ENCODE measurements around the gene TMC5.
"Not testable (repeated sequence)": the region's sequence is repeated elsewhere in the genome, so short reads cannot be mapped to it uniquely, and the experiment has no call there.

Gene TMC5

DNA sequence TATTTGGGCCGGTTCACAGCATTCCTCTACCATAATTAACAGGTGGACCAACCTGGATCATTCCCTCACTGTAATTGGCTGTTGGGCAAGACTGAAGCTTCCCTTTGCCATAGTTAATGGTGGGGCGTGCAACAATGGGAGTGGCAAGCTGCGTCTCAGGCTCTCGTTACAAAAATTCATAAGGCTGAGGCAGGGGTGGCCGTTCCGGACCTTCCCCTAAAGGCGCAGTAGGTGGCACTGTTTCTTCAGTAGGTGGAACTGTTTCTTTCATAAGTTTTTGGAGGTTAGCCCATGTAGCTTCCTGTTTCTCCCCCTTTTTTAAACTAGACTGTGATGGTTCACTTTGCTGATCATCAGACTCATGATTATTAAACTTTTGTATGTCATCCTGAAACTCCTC, 17.0 kb upstream of the TMC5 start:
- H3K9me3 ChIP-seq, result peaks cover 29% of the 10 kb centered on the region
- H3K27ac ChIP-seq, result no peak overlapping the region
- H4K20me1 ChIP-seq, result no peaks in the 10 kb centered on the region
- no peak overlapping the region for H3K4me2 ChIP-seq
- H3K36me3 ChIP-seq, result no peaks in the 10 kb centered on the region
- H3K27me3 ChIP-seq, result no peaks in the 10 kb centered on the region
- H3K4me1 ChIP-seq, result no peaks in the 10 kb centered on the region
- H3K4me3 ChIP-seq, result no peak overlapping the region
- no peak for TF ChIP-seq Cebpa-rat (IDR thresholded peaks at IDR 0.05)
- H3K9ac ChIP-seq, result no peak overlapping the region

DNA sequence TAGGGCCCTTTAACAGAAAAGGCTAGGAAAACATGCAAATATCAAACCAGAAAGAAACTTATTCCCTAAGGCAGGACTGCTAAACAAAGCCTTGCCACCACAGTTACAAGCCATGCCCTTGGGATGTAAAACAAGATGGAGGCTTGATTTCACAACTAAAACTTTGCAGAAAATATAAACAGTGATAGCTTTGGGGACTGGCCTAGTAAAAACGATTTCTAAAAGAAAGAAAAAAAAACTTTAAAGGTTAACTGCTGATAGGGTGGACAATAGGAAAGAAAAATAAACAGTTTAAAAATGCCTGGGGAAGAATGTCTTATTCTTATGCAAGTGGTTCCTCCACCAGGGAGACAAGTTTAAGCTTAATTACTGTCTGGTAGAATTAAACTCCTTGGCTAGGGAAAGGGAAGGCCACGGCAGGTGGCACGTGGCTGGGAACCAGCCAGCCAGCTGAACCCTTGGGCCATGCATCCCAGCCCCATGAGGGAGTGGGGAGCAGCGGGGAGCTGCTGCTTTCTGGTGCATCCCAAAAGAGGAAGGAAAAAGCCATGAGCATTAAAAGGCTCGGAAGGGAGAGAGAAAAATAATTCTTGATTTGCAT, 10.7 kb upstream of the TMC5 start:
- H3K4me2 ChIP-seq, result no peak overlapping the region

DNA sequence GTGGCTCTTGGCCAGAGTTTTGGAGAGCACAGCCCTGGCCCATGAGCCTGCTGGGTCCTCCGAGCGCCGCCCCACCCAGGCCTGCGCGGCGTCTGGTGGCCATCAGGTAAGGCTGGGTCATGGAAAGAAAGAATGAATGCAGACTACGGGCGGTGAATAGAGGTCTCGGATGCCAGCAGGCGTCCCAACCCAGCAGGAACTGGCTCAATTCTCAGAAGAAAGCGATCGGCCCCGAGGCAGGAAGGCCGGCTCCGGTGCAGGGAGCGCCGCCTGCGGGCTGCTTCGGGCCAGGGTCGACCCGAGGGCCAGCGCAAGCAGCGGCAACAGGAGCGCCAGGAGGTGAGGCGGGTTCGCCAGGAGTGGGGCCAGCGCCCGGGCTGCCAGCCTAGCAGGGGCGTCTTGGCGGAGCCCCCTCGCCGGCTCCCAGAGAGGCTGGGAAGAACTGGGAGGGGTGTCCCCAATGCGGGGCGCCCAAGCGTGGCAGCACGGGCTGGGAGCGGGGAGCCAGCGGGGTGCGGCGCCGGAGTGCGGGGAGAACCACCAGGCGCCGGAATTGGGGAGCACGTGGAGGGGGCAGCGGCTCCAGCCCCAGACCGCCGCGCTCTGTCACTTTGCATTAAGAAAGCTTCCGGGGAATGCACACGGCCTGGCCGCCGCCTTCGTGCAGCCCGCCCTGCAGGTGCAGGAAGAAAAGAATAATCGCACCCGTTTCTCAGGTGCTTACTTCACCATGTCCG, 7.1 kb upstream of the TMC5 start:
- no peak for TF ChIP-seq Cebpa-rat (IDR thresholded peaks at IDR 0.05)
- Histone ChIP-seq H3K36me3 (no peaks in the 10 kb centered on the region), H3K4me2 (peak overlapping the region; percentile 33), H3K4me1 (peaks cover 6% of the 10 kb centered on the region), H3K27me3 (peaks cover 35% of the 10 kb centered on the region), H3K9me3 (peaks cover 29% of the 10 kb centered on the region), H4K20me1 (no peaks in the 10 kb centered on the region; the same call in 1 of the 2 replicates), H3K27ac (no peak overlapping the region), H3K4me3 (peak overlapping the region; percentile 38), H3K9ac (no peak overlapping the region)

More for the DNA sequence above, 10.7 kb upstream of the TMC5 start:
- H4K20me1 ChIP-seq, result no peaks in the 10 kb centered on the region; the same call in 1 of the 2 replicates
- H3K4me3 ChIP-seq, result no peak overlapping the region
- H3K4me1 ChIP-seq, result peaks cover 6% of the 10 kb centered on the region
- peaks cover 40% of the 10 kb centered on the region for H3K9me3 ChIP-seq
- H3K27me3 ChIP-seq, result peaks cover 31% of the 10 kb centered on the region
- no peaks in the 10 kb centered on the region for H3K36me3 ChIP-seq
- TF ChIP-seq Cebpa-rat (IDR thresholded peaks at IDR 0.05), result no peak
- no peak overlapping the region for H3K27ac ChIP-seq
- H3K9ac ChIP-seq, result no peak overlapping the region

DNA sequence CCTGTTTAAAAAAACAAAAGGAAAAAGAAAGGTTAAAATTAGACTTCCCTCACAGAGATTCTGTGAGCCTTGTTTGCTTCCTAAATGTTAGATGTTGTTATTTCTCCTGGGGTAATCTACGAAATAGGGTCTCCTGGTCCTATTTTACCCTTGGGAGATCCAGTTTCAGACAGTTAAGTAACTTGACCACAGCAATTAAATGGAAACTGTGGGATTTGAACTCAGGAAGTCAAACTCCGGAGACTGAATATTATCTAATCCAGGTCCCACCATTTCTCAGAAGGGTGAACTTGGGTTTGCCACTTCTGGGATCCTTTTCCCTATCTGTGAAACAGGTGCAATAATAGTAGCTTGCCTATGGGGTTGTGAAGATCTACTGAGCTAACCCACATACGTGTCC, 6.4 kb upstream of the TMC5 start:
- H3K4me3 ChIP-seq, result no peak overlapping the region
- peaks cover 6% of the 10 kb centered on the region for H3K4me1 ChIP-seq
- peaks cover 29% of the 10 kb centered on the region for H3K9me3 ChIP-seq
- peak overlapping the region; percentile 33; the same call in 1 of the 2 replicates for H3K4me2 ChIP-seq
- H3K27me3 ChIP-seq, result peaks cover 35% of the 10 kb centered on the region
- no peak for TF ChIP-seq Cebpa-rat (IDR thresholded peaks at IDR 0.05)
- H4K20me1 ChIP-seq, result no peaks in the 10 kb centered on the region; the same call in 1 of the 2 replicates
- no peaks in the 10 kb centered on the region for H3K36me3 ChIP-seq
- no peak overlapping the region for H3K9ac ChIP-seq
- no peak overlapping the region for H3K27ac ChIP-seq

DNA sequence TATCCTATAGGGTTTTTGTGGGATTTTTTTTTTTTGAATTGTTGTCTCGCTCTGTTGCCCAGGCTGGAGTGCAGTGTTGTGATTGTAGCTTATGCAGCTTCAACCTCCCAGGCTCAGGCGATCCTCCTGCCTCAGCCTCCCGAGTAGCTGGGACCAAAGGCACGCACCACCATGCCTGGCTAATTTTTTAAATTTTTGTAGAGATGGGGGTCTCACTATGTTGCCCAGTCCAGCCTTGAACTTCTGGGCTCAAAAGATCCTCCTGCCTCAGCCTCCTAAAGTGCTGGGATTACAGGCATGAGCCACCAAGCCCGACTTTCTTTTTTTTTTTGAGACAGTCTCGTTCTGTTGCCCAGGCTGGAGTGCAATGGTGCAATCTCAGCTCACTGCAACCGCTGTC, 5.6 kb upstream of the TMC5 start:
- not testable (repeated sequence) for H3K4me2 ChIP-seq, H3K4me1 ChIP-seq, H3K4me3 ChIP-seq, H3K27ac ChIP-seq, H3K9ac ChIP-seq, H4K20me1 ChIP-seq, H3K36me3 ChIP-seq
- Histone ChIP-seq H3K9me3 (peaks cover 29% of the 10 kb centered on the region), H3K27me3 (peaks cover 35% of the 10 kb centered on the region)

DNA sequence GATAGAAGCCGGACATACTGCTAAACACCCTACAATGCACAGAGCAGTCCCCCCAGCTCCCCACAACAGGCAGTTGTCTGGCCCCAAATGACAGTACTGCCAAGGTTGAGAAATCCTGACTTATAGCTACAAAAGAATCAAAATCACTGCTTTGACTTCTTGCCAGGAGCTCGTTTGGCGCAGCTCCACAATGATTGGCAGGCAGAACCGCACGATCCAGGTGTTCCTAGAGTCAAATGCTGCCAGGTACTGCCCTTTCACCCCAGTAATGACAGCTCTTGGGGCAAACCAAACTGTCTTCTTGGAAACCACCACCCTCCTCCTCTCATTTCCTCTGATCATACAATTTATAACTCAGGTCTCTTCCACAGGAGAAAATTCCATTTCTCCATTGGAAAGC, 2.2 kb upstream of the TMC5 start:
- no peak overlapping the region for H3K4me3 ChIP-seq
- H3K36me3 ChIP-seq, result no peaks in the 10 kb centered on the region
- no peaks in the 10 kb centered on the region; the same call in 1 of the 2 replicates for H4K20me1 ChIP-seq
- H3K9ac ChIP-seq, result no peak overlapping the region
- peaks cover 19% of the 10 kb centered on the region for H3K27me3 ChIP-seq
- TF ChIP-seq Cebpa-rat (IDR thresholded peaks at IDR 0.05), result no peak
- peaks cover 5% of the 10 kb centered on the region for H3K9me3 ChIP-seq
- peaks cover 5% of the 10 kb centered on the region for H3K4me1 ChIP-seq
- no peak overlapping the region for H3K27ac ChIP-seq
- H3K4me2 ChIP-seq, result no peak overlapping the region

DNA sequence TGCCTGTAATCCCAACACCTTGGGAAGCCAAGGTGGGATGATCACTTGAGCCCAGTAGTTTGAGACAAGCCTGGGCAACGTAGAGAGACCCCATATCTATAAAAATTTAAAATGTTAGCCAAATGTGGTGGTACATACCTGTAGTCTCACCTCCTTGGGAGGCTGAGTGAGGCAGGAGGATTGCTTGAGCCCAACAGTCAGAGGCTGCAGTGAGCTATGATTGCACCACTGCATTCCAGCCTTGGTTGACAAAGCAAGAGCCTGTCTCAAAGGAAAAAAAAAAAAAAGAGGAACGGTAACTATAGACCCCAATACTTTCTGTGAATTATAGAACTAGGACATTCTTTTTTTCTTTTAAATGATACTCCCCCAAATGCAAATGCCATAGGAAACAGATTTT, 1.8 kb upstream of the TMC5 start:
- no peak overlapping the region for H3K27ac ChIP-seq
- no peak overlapping the region for H3K4me2 ChIP-seq

DNA sequence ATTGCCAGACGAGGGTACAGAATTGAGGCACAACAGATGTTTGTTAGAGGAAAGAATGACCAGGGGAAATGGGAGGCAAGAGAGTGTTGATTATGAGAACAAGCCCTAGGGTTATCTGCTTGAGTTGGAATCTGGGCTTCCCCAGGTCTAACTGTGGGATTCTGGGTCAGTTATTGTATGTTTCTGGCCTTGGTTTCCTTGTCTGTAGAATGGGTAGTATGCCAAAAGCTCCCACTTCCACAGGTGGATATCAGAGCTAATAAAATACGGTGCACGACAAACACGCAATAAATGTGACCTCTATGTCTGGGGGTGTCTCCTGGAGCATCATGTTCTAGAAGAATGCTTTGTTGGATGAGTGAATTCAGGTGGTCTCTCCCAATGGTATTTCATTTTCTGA, 517 bp downstream of the TMC5 start:
- H3K27ac ChIP-seq, result no peak overlapping the region
- no peak overlapping the region for H3K4me3 ChIP-seq
- H3K4me1 ChIP-seq, result no peaks in the 10 kb centered on the region
- peaks cover 8% of the 10 kb centered on the region; the same call in 1 of the 2 replicates for H3K9me3 ChIP-seq
- H3K36me3 ChIP-seq, result no peaks in the 10 kb centered on the region
- H3K27me3 ChIP-seq, result no peaks in the 10 kb centered on the region
- no peak for TF ChIP-seq Cebpa-rat (IDR thresholded peaks at IDR 0.05)
- no peak overlapping the region for H3K4me2 ChIP-seq
- H3K9ac ChIP-seq, result no peak overlapping the region
- no peaks in the 10 kb centered on the region for H4K20me1 ChIP-seq

More for the DNA sequence above, 1.8 kb upstream of the TMC5 start:
- Histone ChIP-seq H3K9ac (no peak overlapping the region), H3K36me3 (no peaks in the 10 kb centered on the region), H3K27me3 (peaks cover 15% of the 10 kb centered on the region), H3K4me1 (peaks cover under 1% of the 10 kb centered on the region; the same call in 1 of the 2 replicates), H3K9me3 (0 out of 2 replicates have a peak, but pooled peaks cover under 1% of the 10 kb centered on the region), H3K4me3 (no peak overlapping the region), H4K20me1 (no peaks in the 10 kb centered on the region; the same call in 1 of the 2 replicates)
- no peak for TF ChIP-seq Cebpa-rat (IDR thresholded peaks at IDR 0.05)

DNA sequence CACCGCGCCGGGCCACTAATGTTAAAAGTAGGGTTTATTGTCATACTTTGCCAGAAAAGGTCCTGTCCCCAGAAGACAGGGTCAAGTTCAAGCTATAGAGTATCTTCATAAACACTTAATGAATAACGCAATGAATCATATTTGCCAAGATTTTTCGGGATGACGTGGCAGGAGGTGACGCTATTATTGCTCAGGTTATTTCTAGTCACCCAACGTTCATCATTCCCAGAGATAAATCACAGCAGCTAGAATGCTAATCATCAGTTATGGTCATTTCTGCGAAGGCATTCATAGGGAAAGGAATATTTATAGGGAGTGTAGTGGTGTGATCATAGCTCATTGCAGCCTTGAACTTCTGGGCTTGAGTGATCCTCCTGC, 2.0 kb downstream of the TMC5 start:
- Histone ChIP-seq H4K20me1 (no peaks in the 10 kb centered on the region), H3K9me3 (peaks cover 8% of the 10 kb centered on the region; the same call in 1 of the 2 replicates), H3K27me3 (no peaks in the 10 kb centered on the region), H3K4me1 (no peaks in the 10 kb centered on the region), H3K27ac (no peak overlapping the region), H3K4me2 (no peak overlapping the region), H3K9ac (no peak overlapping the region), H3K36me3 (no peaks in the 10 kb centered on the region), H3K4me3 (no peak overlapping the region)
- TF ChIP-seq Cebpa-rat (IDR thresholded peaks at IDR 0.05), result no peak

DNA sequence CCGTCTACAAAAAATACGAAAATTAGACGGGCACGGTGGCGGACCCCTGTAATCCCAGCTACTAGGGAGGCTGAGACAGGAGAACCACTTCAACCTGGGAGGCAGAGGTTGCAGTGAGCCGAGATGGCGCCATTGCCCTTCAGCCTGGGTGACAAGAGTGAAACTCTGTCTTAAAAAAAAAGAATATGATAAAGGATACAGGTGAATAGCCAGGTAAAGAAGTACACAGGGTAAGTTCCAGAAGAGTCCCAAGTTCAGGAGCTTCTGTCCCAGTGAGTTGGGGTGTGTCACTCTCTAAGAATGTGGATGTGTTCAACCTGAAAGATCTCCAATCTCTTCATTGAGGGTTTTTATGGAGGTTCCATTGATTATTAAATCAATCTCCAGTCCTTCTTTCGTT, 6.8 kb downstream of the TMC5 start:
- no peaks in the 10 kb centered on the region for H3K4me1 ChIP-seq
- no peak overlapping the region for H3K4me2 ChIP-seq
- H3K27ac ChIP-seq, result no peak overlapping the region
- H3K27me3 ChIP-seq, result no peaks in the 10 kb centered on the region
- H3K4me3 ChIP-seq, result no peak overlapping the region
- TF ChIP-seq Cebpa-rat (IDR thresholded peaks at IDR 0.05), result no peak
- no peaks in the 10 kb centered on the region for H3K36me3 ChIP-seq
- H4K20me1 ChIP-seq, result no peaks in the 10 kb centered on the region
- no peak overlapping the region for H3K9ac ChIP-seq
- H3K9me3 ChIP-seq, result peaks cover 8% of the 10 kb centered on the region; the same call in 1 of the 2 replicates

Data from BLaER1 (cell line).